HEK293 (cell line): Measurements from ENCODE around the gene ZSCAN26.

Source experiments
- GLI2 ChIP-seq: fragments of 450-650 bp; formaldehyde crosslinking; IDR thresholded peaks from 2 replicates; pipeline ENCODE4; 2017; ENCODE audit warnings: missing biosample characterization, missing genetic modification characterization, low read depth, borderline replicate concordance
- ZBTB1 ChIP-seq: fragments of 450-650 bp; formaldehyde crosslinking; IDR thresholded peaks from 2 replicates; pipeline ENCODE4 v1.5.1; 2016; ENCODE audit warnings: missing biosample characterization, missing genetic modification characterization
- ZBTB48 ChIP-seq: fragments of 450-650 bp; formaldehyde crosslinking; IDR thresholded peaks from 2 replicates; pipeline ENCODE4 v1.5.1; 2016; ENCODE audit warnings: missing biosample characterization, missing genetic modification characterization
- ZBTB7A ChIP-seq: fragments of 450-650 bp; formaldehyde crosslinking; IDR thresholded peaks from 2 replicates; pipeline ENCODE4 v1.5.1; 2016; ENCODE audit warnings: low read depth, missing biosample characterization, missing genetic modification characterization
- ZFP69B ChIP-seq: fragments of 450-650 bp; formaldehyde crosslinking; IDR thresholded peaks from 2 replicates; pipeline ENCODE4 v1.5.1; 2016; ENCODE audit warnings: missing biosample characterization, missing genetic modification characterization
- ZNF112 ChIP-seq: fragments of 450-650 bp; formaldehyde crosslinking; IDR thresholded peaks from 2 replicates; pipeline ENCODE4 v1.5.0; 2017; ENCODE audit warnings: missing biosample characterization, missing genetic modification characterization
- ZNF132 ChIP-seq: fragments of 450-650 bp; formaldehyde crosslinking; IDR thresholded peaks from 2 replicates; pipeline ENCODE4 v1.5.1; 2017; ENCODE audit warnings: missing biosample characterization, missing genetic modification characterization, borderline replicate concordance
- ZNF138 ChIP-seq: fragments of 450-650 bp; formaldehyde crosslinking; IDR thresholded peaks from 2 replicates; pipeline ENCODE4 v1.5.1; 2016; ENCODE audit warnings: missing biosample characterization, missing genetic modification characterization, borderline replicate concordance
- ZNF140 ChIP-seq: fragments of 450-650 bp; formaldehyde crosslinking; IDR thresholded peaks from 2 replicates; pipeline ENCODE4 v1.5.1; 2016; ENCODE audit warnings: missing biosample characterization, missing genetic modification characterization
- ZNF155 ChIP-seq: fragments of 450-650 bp; formaldehyde crosslinking; IDR thresholded peaks from 2 replicates; pipeline ENCODE4 v1.5.1; 2016; ENCODE audit warnings: missing biosample characterization, missing genetic modification characterization
- ZNF16 ChIP-seq: fragments of 450-650 bp; formaldehyde crosslinking; IDR thresholded peaks from 2 replicates; pipeline ENCODE4 v1.5.1; 2016; ENCODE audit warnings: low read depth, missing biosample characterization, missing genetic modification characterization
- ZNF175 ChIP-seq: fragments of 450-650 bp; formaldehyde crosslinking; IDR thresholded peaks from 2 replicates; pipeline ENCODE4 v1.5.1; 2016; ENCODE audit warnings: missing biosample characterization, missing genetic modification characterization
- ZNF24 ChIP-seq: fragments of 450-650 bp; formaldehyde crosslinking; IDR thresholded peaks from 2 replicates; pipeline ENCODE4 v1.5.1; 2016; ENCODE audit warnings: missing biosample characterization, missing genetic modification characterization
- ZNF37A ChIP-seq: fragments of 450-650 bp; IDR thresholded peaks from 2 replicates; pipeline ENCODE4 v1.5.1; 2018; ENCODE audit warnings: missing biosample characterization, missing genetic modification characterization
- ZNF423 ChIP-seq: fragments of 450-650 bp; formaldehyde crosslinking; IDR thresholded peaks from 2 replicates; pipeline ENCODE4 v1.5.1; 2016; ENCODE audit warnings: missing biosample characterization, missing genetic modification characterization
- ZNF530 ChIP-seq: fragments of 450-650 bp; formaldehyde crosslinking; IDR thresholded peaks from 2 replicates; pipeline ENCODE4 v1.5.1; 2016; ENCODE audit warnings: low read depth, missing biosample characterization, missing genetic modification characterization
- ZNF558 ChIP-seq: fragments of 450-650 bp; formaldehyde crosslinking; IDR thresholded peaks from 2 replicates; pipeline ENCODE4 v1.5.1; 2016; ENCODE audit warnings: missing biosample characterization, missing genetic modification characterization
- ZNF560 ChIP-seq: fragments of 450-650 bp; formaldehyde crosslinking; IDR thresholded peaks from 2 replicates; pipeline ENCODE4 v1.5.1; 2017; ENCODE audit warnings: missing biosample characterization, missing genetic modification characterization, borderline replicate concordance
- ZNF610 ChIP-seq: fragments of 450-650 bp; formaldehyde crosslinking; IDR thresholded peaks from 2 replicates; pipeline ENCODE4 v1.5.1; 2016; ENCODE audit warnings: missing biosample characterization, missing genetic modification characterization, borderline replicate concordance
- ZNF624 ChIP-seq: fragments of 450-650 bp; formaldehyde crosslinking; IDR thresholded peaks from 2 replicates; pipeline ENCODE4 v1.5.1; 2017; ENCODE audit warnings: missing biosample characterization, missing genetic modification characterization
- ZNF664 ChIP-seq: fragments of 450-650 bp; formaldehyde crosslinking; IDR thresholded peaks from 2 replicates; pipeline ENCODE4 v1.5.1; 2016; ENCODE audit warnings: missing biosample characterization, missing genetic modification characterization
- TF ChIP-seq, protein P1 (sequence below): fragments of 450-650 bp; formaldehyde crosslinking; IDR thresholded peaks from 2 replicates; pipeline ENCODE4 v1.5.1; 2016; ENCODE audit warnings: missing biosample characterization, missing genetic modification characterization
- TF ChIP-seq, protein P2 (sequence below): fragments of 450-650 bp; formaldehyde crosslinking; IDR thresholded peaks from 2 replicates; pipeline ENCODE4 v1.5.1; 2016; ENCODE audit warnings: missing biosample characterization, missing genetic modification characterization, low read depth
- TF ChIP-seq, protein P3 (sequence below): fragments of 450-650 bp; formaldehyde crosslinking; IDR thresholded peaks from 2 replicates; pipeline ENCODE4 v1.5.1; 2017; ENCODE audit warnings: missing biosample characterization, missing genetic modification characterization
- TF ChIP-seq, protein P4 (sequence below): fragments of 450-650 bp; formaldehyde crosslinking; IDR thresholded peaks from 2 replicates; pipeline ENCODE4 v1.5.1; 2016; ENCODE audit warnings: missing biosample characterization, missing genetic modification characterization
- TF ChIP-seq, protein P5 (sequence below): fragments of 450-650 bp; formaldehyde crosslinking; IDR thresholded peaks from 2 replicates; pipeline ENCODE4 v1.5.1; 2016; ENCODE audit warnings: missing biosample characterization, missing genetic modification characterization
- TF ChIP-seq, protein P6 (sequence below): fragments of 450-650 bp; IDR thresholded peaks from 2 replicates; pipeline ENCODE4 v1.5.1; 2018; ENCODE audit warnings: missing biosample characterization, mild to moderate bottlenecking, missing genetic modification characterization

ZSCAN26 gene

DNA sequence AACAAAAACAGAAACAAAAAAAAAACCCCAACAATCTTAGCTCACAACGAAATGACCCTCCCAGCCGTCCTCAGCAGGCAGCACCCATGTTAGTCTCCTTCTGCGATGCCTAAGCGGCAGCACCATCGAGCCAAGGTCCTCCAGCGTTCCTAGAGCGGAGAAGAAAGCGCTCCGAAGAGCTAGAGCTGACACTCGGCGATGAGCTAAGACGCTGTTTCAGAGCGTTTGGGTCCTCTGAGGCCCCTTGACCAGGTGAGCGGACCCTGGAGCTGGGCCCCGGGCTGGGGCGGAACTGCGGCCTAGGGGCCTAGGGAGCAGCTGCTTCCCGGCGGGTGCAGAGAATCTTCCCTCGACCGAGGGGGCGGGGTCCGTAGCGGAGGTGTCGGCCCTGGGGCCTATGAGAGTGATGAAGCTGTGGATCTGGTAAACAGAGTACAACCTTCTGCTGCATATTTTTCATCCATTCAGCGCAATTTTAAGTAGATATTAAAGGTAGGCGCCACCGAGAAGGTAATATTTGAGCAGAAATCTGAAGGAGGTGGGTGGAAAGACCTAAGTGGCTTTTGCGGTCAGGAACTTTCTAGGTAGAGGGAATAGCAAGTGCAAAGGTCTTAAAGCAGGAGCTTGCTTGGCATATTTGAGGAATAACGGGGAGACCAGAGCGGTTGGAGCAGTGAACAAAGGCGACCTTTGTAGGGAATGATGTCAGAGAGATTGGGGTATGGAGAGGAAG is at the start of gene ZSCAN26 (continued):
- TF ChIP-seq, protein P1, sequence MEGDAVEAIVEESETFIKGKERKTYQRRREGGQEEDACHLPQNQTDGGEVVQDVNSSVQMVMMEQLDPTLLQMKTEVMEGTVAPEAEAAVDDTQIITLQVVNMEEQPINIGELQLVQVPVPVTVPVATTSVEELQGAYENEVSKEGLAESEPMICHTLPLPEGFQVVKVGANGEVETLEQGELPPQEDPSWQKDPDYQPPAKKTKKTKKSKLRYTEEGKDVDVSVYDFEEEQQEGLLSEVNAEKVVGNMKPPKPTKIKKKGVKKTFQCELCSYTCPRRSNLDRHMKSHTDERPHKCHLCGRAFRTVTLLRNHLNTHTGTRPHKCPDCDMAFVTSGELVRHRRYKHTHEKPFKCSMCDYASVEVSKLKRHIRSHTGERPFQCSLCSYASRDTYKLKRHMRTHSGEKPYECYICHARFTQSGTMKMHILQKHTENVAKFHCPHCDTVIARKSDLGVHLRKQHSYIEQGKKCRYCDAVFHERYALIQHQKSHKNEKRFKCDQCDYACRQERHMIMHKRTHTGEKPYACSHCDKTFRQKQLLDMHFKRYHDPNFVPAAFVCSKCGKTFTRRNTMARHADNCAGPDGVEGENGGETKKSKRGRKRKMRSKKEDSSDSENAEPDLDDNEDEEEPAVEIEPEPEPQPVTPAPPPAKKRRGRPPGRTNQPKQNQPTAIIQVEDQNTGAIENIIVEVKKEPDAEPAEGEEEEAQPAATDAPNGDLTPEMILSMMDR = no peak
- TF ChIP-seq ZNF560 = no peak
- TF ChIP-seq GLI2 (tag by site-specific recombination) = no peak
- TF ChIP-seq ZBTB48 = peak; percentile 97
- TF ChIP-seq, protein P2, sequence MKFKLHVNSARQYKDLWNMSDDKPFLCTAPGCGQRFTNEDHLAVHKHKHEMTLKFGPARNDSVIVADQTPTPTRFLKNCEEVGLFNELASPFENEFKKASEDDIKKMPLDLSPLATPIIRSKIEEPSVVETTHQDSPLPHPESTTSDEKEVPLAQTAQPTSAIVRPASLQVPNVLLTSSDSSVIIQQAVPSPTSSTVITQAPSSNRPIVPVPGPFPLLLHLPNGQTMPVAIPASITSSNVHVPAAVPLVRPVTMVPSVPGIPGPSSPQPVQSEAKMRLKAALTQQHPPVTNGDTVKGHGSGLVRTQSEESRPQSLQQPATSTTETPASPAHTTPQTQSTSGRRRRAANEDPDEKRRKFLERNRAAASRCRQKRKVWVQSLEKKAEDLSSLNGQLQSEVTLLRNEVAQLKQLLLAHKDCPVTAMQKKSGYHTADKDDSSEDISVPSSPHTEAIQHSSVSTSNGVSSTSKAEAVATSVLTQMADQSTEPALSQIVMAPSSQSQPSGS (tag by site-specific recombination) = no peak; the same call in 1 of the 2 replicates
- no peak for TF ChIP-seq ZNF423
- TF ChIP-seq ZNF112 (tag by site-specific recombination) = no peak
- TF ChIP-seq ZNF16 (tag by site-specific recombination) = no peak
- TF ChIP-seq ZNF24 (tag by site-specific recombination) = peak; percentile 68; the same call in 1 of the 2 replicates
- no peak for TF ChIP-seq ZNF138 (tag by site-specific recombination)
- no peak for TF ChIP-seq ZNF37A (tag by site-specific recombination)
- peak; percentile 24; the same call in 1 of the 2 replicates for TF ChIP-seq ZFP69B
- TF ChIP-seq ZBTB7A (tag by site-specific recombination) = no peak
- TF ChIP-seq ZNF610 = 0 out of 2 replicates have a peak, but pooled peaks have one; percentile 61
- TF ChIP-seq, protein P3, sequence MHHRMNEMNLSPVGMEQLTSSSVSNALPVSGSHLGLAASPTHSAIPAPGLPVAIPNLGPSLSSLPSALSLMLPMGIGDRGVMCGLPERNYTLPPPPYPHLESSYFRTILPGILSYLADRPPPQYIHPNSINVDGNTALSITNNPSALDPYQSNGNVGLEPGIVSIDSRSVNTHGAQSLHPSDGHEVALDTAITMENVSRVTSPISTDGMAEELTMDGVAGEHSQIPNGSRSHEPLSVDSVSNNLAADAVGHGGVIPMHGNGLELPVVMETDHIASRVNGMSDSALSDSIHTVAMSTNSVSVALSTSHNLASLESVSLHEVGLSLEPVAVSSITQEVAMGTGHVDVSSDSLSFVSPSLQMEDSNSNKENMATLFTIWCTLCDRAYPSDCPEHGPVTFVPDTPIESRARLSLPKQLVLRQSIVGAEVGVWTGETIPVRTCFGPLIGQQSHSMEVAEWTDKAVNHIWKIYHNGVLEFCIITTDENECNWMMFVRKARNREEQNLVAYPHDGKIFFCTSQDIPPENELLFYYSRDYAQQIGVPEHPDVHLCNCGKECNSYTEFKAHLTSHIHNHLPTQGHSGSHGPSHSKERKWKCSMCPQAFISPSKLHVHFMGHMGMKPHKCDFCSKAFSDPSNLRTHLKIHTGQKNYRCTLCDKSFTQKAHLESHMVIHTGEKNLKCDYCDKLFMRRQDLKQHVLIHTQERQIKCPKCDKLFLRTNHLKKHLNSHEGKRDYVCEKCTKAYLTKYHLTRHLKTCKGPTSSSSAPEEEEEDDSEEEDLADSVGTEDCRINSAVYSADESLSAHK (tag by site-specific recombination) = no peak
- TF ChIP-seq ZNF664 (tag by site-specific recombination) = no peak
- no peak for TF ChIP-seq ZNF155 (tag by site-specific recombination)
- no peak for TF ChIP-seq ZNF624 (tag by site-specific recombination)
- TF ChIP-seq, protein P4, sequence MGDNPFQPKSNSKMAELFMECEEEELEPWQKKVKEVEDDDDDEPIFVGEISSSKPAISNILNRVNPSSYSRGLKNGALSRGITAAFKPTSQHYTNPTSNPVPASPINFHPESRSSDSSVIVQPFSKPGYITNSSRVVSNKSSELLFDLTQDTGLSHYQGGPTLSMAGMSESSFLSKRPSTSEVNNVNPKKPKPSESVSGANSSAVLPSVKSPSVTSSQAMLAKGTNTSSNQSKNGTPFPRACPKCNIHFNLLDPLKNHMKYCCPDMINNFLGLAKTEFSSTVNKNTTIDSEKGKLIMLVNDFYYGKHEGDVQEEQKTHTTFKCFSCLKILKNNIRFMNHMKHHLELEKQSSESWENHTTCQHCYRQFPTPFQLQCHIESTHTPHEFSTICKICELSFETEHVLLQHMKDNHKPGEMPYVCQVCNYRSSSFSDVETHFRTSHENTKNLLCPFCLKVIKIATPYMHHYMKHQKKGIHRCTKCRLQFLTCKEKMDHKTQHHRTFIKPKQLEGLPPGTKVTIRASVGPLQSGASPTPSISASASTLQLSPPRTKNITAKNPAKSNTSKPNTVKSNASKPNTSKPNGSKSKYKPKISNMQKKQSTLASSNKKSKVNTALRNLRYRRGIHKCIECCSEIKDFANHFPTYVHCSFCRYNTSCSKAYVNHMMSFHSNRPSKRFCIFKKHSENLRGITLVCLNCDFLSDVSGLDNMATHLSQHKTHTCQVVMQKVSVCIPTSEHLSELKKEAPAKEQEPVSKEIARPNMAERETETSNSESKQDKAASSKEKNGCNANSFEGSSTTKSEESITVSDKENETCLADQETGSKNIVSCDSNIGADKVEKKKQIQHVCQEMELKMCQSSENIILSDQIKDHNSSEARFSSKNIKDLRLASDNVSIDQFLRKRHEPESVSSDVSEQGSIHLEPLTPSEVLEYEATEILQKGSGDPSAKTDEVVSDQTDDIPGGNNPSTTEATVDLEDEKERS = no peak
- TF ChIP-seq, protein P5, sequence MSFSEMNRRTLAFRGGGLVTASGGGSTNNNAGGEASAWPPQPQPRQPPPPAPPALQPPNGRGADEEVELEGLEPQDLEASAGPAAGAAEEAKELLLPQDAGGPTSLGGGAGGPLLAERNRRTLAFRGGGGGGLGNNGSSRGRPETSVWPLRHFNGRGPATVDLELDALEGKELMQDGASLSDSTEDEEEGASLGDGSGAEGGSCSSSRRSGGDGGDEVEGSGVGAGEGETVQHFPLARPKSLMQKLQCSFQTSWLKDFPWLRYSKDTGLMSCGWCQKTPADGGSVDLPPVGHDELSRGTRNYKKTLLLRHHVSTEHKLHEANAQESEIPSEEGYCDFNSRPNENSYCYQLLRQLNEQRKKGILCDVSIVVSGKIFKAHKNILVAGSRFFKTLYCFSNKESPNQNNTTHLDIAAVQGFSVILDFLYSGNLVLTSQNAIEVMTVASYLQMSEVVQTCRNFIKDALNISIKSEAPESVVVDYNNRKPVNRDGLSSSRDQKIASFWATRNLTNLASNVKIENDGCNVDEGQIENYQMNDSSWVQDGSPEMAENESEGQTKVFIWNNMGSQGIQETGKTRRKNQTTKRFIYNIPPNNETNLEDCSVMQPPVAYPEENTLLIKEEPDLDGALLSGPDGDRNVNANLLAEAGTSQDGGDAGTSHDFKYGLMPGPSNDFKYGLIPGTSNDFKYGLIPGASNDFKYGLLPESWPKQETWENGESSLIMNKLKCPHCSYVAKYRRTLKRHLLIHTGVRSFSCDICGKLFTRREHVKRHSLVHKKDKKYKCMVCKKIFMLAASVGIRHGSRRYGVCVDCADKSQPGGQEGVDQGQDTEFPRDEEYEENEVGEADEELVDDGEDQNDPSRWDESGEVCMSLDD (tag by site-specific recombination) = no peak
- TF ChIP-seq, protein P6, sequence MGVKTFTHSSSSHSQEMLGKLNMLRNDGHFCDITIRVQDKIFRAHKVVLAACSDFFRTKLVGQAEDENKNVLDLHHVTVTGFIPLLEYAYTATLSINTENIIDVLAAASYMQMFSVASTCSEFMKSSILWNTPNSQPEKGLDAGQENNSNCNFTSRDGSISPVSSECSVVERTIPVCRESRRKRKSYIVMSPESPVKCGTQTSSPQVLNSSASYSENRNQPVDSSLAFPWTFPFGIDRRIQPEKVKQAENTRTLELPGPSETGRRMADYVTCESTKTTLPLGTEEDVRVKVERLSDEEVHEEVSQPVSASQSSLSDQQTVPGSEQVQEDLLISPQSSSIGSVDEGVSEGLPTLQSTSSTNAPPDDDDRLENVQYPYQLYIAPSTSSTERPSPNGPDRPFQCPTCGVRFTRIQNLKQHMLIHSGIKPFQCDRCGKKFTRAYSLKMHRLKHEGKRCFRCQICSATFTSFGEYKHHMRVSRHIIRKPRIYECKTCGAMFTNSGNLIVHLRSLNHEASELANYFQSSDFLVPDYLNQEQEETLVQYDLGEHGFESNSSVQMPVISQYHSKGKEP (tag by site-specific recombination) = no peak
- TF ChIP-seq ZBTB1 = no peak
- TF ChIP-seq ZNF558 (tag by site-specific recombination) = 0 out of 2 replicates have a peak, but pooled peaks have one; percentile 16
- TF ChIP-seq ZNF132 (tag by site-specific recombination) = no peak
- TF ChIP-seq ZNF140 = no peak
- no peak for TF ChIP-seq ZNF175 (tag by site-specific recombination)
- no peak for TF ChIP-seq ZNF530 (tag by site-specific recombination)
